Fibroblast of pulmonary artery (primary cell): Measurements from ENCODE around the gene RBM15.

ENCODE experiments used
- DNase-seq: peaks from one replicate; pipeline ENCODE4 v3.0.0-alpha.2; 2010; ENCODE audit warnings: low read depth
- H3K4me3 ChIP-seq: replicated peaks from 2 replicates; pipeline ENCODE4 v1.5.1; 2011; ENCODE audit warnings: low read depth, mild to moderate bottlenecking, control low read depth, low read length, moderate library complexity
- CTCF ChIP-seq: IDR thresholded peaks from 2 replicates; pipeline ENCODE4 v1.5.1; 2011; ENCODE audit warnings: mild to moderate bottlenecking, control low read depth, low read length, inconsistent platforms; ENCODE audit errors: missing control alignments

The RBM15 gene

GRCh38 chr1:110361856-110362255 lies 22.7 kb downstream of the RBM15 start:
- no peak for DNase-seq
- no peak overlapping the region for H3K4me3 ChIP-seq
- no peak for TF ChIP-seq CTCF

GRCh38 chr1:110364221-110364620 lies 25.0 kb downstream of the RBM15 start:
- no peak for TF ChIP-seq CTCF
- DNase-seq: no peak
- no peak overlapping the region for H3K4me3 ChIP-seq

DNA sequence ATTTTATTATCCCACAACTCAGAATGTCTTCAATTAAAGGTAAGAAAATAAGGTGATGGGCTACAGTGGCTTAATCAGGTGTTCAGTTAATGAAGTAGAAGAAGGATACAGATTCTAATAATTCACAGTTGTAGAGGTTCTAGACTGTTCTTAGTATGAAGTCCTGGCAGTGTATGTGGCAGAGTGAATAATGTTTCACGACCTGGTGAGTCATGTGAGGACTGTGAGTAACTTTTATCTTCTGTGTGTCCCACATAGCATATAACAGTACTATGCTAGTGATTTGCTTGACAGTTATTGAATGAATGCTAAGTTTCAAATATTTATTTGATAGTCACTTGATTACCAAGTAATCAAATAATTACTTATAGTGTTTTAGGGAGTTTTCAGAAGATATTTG lies 31.6 kb downstream of the RBM15 start:
- no peak for TF ChIP-seq CTCF
- peak; percentile 62 for DNase-seq
- no peak overlapping the region for H3K4me3 ChIP-seq

DNA sequence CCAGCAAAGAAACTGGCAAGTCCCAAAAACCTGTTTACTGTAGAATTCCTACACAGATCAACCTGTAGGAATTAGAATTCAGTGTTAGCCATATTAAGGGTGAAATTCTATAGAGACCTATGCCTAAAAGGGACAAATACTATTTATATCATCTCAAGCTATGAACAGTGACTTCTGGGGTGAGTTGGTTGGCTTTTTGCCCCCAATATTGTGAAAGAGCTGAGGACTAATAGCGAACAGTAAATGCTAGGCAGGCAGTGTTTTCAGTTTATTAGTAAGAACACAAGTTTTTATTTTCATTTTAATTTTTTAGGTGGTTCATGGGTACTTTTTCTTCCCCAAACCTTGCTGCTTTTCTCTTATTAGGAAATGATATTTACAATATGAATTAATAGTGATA lies 36.3 kb downstream of the RBM15 start:
- no peak overlapping the region for H3K4me3 ChIP-seq
- TF ChIP-seq CTCF: no peak
- DNase-seq: no peak

DNA sequence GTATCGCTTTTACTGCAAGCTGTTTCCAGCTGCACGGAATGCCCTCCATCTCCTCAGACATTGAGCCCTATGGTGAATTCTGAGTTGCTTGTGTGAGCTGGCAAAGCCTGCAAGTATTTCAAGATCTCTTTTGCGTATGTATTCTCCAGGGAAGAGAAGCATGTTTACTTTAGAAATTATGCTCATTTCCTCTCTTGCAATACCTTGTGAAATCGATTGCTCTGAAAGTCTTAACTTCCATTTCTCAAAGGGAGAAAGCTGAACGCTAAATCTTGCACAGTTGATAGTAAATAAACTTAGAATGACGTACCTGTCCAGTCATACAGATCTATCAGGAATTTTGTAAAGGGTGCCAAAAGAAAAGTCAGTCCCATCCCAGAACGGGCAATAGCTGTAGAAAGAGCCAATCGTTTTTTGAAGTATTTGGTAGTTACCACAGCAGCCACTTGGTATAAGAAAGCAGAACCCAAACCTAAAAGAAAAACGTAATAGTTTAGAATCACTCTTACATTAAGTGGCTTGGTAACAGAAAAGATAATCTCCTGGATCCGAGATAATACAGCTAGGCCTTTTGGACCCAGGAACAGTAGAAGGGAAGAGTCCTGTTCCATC lies 41.6 kb downstream of the RBM15 start:
- DNase-seq: peak; percentile 79
- no peak overlapping the region for H3K4me3 ChIP-seq
- no peak for TF ChIP-seq CTCF

DNA sequence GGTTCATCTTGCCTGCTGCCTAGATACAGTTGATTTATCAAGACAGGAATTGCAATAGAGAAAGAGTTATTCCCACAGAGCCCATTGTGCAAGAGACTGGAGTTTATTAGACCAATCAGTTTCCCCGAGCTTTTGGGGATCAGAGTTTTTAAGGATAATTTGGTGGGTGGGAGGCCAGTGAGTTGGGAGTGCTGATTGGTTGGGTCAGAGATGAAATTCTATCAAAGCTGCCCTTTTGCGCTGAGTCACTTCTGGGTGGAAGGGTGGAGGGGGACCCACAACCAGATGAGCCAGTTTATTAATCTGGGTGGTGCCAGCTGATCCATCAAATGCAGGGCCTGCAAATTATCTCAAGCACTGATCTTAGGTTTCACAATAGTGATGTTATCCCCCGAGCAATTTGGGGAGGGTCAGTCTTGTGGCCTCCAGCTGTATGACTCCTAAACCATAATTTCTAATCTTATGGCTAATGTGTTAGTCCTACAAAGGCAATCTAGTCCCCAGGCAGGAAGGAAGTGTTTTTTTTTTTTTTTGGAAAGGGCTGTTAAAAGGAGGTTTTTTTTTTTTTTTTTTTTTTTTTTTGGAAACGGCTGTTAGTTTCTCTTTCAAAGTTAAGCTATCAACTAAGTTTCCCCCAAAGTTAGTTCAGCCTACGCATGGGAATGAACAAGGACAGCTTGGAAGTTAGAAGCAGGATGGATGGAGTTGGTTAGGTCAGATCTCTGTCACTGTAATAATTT lies 44.2 kb downstream of the RBM15 start:
- H3K4me3 ChIP-seq: no peak overlapping the region
- DNase-seq: no peak
- TF ChIP-seq CTCF: no peak
